Measurements from ENCODE around the gene PSMB10.

PSMB10 gene

GRCh38 chr16:67951485-67951884 is 14.8 kb upstream of the PSMB10 start:
- Histone ChIP-seq H3K4me1 (ENCODE audit: insufficient read depth, low read length) (no peaks in the 10 kb centered on the region), H3K9ac (ENCODE audit: low read depth, low read length) (no peak overlapping the region), H3K9me3 (ENCODE audit: control insufficient read depth, insufficient read depth, low read length) (no peaks in the 10 kb centered on the region), H3K36me3 (ENCODE audit: insufficient read depth, low read length) (peaks cover 33% of the 10 kb centered on the region)

DNA sequence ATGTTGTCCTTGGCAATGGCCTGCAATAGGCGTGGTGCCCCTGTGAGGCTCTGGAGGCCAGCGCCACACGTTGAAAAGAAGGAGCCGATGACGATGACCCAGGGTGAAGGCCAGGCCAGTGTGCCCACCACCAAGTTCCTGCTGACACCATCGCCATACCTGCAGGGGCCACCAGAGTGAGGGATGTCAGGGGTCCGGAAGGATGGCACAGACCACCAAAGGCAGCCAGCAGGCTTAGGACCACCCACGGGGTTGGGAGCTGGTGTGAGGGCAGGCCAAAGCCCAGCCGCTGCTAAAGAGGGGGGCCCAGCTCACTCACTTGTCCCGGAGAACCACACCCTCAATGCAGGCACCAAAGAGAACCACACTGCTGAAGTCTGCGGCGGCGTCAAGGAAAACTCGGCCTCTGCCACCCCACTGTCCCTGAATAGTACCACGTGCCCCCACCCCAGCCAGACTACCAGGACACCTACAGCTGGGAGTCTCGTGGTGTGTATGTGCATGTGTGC is 13.7 kb upstream of the PSMB10 start:
- Histone ChIP-seq H3K9me3 (ENCODE audit: control insufficient read depth, insufficient read depth, low read length) (no peaks in the 10 kb centered on the region), H3K4me1 (ENCODE audit: insufficient read depth, low read length) (no peaks in the 10 kb centered on the region), H3K9ac (ENCODE audit: low read depth, low read length) (no peak overlapping the region), H3K36me3 (ENCODE audit: insufficient read depth, low read length) (peaks cover 43% of the 10 kb centered on the region)

DNA sequence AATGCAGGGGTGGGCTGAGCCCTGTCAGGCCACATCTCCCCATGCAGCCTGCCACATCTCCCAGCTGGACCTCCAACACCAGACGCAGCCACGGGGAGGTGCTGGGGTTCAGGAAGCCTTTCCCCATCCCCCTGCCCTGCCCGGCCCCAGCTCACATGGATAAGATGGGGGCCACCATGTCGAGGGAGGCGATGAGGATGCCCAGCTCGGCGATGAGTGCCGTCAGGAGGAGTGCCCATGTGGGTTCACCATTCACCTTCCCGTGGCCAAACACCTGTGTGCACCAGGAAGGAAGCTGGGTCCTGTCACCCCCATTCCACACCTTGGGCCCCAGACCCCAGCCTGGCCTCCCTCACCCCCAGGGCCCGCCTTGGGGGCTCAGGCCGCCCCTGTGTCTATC is 13.0 kb upstream of the PSMB10 start:
- no peaks in the 10 kb centered on the region for H3K4me1 ChIP-seq (ENCODE audit: insufficient read depth, low read length)
- no peak overlapping the region for H3K9ac ChIP-seq (ENCODE audit: low read depth, low read length)
- H3K9me3 ChIP-seq (ENCODE audit: control insufficient read depth, insufficient read depth, low read length) = no peaks in the 10 kb centered on the region
- H3K36me3 ChIP-seq (ENCODE audit: insufficient read depth, low read length) = peaks cover 38% of the 10 kb centered on the region

DNA sequence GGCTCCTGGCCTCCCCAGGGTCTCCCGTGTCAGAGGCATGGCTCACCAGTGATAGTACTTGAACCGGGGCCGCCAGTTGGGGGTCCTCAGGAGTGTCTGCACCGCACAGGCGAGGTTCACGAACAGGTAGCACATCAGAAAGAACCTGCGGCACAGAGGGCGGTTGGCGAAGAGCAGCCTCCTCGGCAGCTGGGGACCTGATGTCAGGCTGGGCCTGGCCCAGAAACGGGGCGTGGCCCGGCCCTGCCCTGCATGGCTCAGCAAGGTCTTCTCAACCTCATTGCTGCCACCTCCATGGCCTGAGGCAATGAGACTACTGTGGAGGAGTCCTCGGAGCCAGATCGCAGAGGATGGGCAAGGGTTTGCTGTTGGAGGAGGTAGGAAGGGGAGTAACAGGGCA is 11.4 kb upstream of the PSMB10 start:
- H3K4me1 ChIP-seq (ENCODE audit: insufficient read depth, low read length) = no peaks in the 10 kb centered on the region

DNA sequence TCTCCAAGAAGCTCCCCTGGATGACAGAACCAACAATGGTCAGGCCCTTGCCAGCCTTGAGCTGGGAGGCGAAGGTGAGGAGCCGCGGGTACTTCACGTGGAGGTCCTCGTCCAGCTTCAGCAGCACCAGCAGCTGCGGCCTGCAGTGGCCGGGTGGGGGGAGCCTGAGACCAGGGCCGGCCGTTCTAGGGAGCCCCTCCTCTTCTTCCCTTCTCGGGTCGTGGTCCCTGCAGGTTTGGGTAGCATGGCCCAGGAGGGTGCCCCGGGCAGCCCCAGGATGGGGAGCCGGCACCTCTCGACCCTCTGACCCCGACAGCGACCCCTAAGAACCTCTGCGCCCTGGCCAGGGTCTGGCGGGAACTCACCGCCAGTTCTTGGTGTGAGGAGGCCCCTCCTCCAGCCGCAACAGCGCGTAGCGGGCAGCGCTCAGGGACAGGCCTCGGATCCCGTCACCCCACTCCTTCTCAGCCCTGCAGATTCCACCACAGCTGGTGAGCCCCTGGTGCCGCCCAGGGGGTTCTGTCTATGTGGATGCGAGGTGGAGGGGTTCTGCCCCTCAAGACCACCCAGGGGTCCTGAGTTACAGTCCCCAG is 10.4 kb upstream of the PSMB10 start:
- H3K9me3 ChIP-seq (ENCODE audit: control insufficient read depth, insufficient read depth, low read length) = no peaks in the 10 kb centered on the region
- no peaks in the 10 kb centered on the region for H3K4me1 ChIP-seq (ENCODE audit: insufficient read depth, low read length)
- no peak overlapping the region for H3K9ac ChIP-seq (ENCODE audit: low read depth, low read length)
- peaks cover 32% of the 10 kb centered on the region for H3K36me3 ChIP-seq (ENCODE audit: insufficient read depth, low read length)

More for the DNA sequence above, 11.4 kb upstream of the PSMB10 start:
- no peak overlapping the region for H3K9ac ChIP-seq (ENCODE audit: low read depth, low read length)
- H3K36me3 ChIP-seq (ENCODE audit: insufficient read depth, low read length) = peaks cover 34% of the 10 kb centered on the region
- H3K9me3 ChIP-seq (ENCODE audit: control insufficient read depth, insufficient read depth, low read length) = no peaks in the 10 kb centered on the region

GRCh38 chr16:67946128-67946569 is 9.5 kb upstream of the PSMB10 start:
- Histone ChIP-seq H3K4me1 (ENCODE audit: insufficient read depth, low read length) (no peaks in the 10 kb centered on the region; the same call in 1 of the 2 replicates), H3K36me3 (ENCODE audit: insufficient read depth, low read length) (peaks cover 32% of the 10 kb centered on the region), H3K9ac (ENCODE audit: low read depth, low read length) (no peak overlapping the region), H3K9me3 (ENCODE audit: control insufficient read depth, insufficient read depth, low read length) (no peaks in the 10 kb centered on the region)

- H3K4me1 ChIP-seq (ENCODE audit: insufficient read depth, low read length) = no peaks in the 10 kb centered on the region; the same call in 1 of the 2 replicates
- H3K36me3 ChIP-seq (ENCODE audit: insufficient read depth, low read length) = peaks cover 29% of the 10 kb centered on the region
- H3K9ac ChIP-seq (ENCODE audit: low read depth, low read length) = no peak overlapping the region
- H3K9me3 ChIP-seq (ENCODE audit: control insufficient read depth, insufficient read depth, low read length) = no peaks in the 10 kb centered on the region
These were observed 8.8 kb upstream of the PSMB10 start for GRCh38 chr16:67945392-67945933.

- no peaks in the 10 kb centered on the region; the same call in 1 of the 2 replicates for H3K4me1 ChIP-seq (ENCODE audit: insufficient read depth, low read length)
- H3K9me3 ChIP-seq (ENCODE audit: control insufficient read depth, insufficient read depth, low read length) = no peaks in the 10 kb centered on the region
- no peak overlapping the region for H3K9ac ChIP-seq (ENCODE audit: low read depth, low read length)
- peaks cover 26% of the 10 kb centered on the region for H3K36me3 ChIP-seq (ENCODE audit: insufficient read depth, low read length)
These were observed 8.2 kb upstream of the PSMB10 start for GRCh38 chr16:67944690-67945391.

- Histone ChIP-seq H3K36me3 (ENCODE audit: insufficient read depth, low read length) (peaks cover 21% of the 10 kb centered on the region), H3K9me3 (ENCODE audit: control insufficient read depth, insufficient read depth, low read length) (no peaks in the 10 kb centered on the region), H3K9ac (ENCODE audit: low read depth, low read length) (no peak within 1 kb of the TSS), H3K4me1 (ENCODE audit: insufficient read depth, low read length) (no peaks in the 10 kb centered on the region; the same call in 1 of the 2 replicates)
These were observed 7.2 kb upstream of the PSMB10 start, which contains the start of gene LCAT for GRCh38 chr16:67943619-67944504. TSS of gene LCAT (minus strand) at chr16:67944120. CDS start at chr16:67944101, 19 bp downstream.

DNA sequence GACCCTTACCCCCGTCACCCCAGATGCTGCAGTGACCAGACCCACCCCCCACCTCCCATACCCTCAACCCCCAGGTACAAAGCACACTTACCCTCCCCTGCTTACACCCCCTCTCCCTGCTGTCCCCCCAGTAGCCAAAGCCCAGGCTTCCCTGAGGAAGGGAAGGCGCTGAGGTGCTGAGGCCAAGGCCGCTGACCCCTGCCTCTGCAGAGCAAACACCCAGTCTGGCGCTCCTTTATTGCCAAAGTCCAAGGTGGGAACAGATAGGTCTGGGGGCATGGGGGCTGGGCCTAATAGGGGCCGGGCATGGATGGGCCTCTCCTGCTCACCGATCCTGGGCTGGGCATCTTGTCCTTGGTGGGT is 6.6 kb upstream of the PSMB10 start:
- H3K4me1 ChIP-seq (ENCODE audit: insufficient read depth, low read length) = no peaks in the 10 kb centered on the region; the same call in 1 of the 2 replicates
- no peaks in the 10 kb centered on the region for H3K9me3 ChIP-seq (ENCODE audit: control insufficient read depth, insufficient read depth, low read length)
- H3K9ac ChIP-seq (ENCODE audit: low read depth, low read length) = no peak overlapping the region
- peaks cover 19% of the 10 kb centered on the region for H3K36me3 ChIP-seq (ENCODE audit: insufficient read depth, low read length)

DNA sequence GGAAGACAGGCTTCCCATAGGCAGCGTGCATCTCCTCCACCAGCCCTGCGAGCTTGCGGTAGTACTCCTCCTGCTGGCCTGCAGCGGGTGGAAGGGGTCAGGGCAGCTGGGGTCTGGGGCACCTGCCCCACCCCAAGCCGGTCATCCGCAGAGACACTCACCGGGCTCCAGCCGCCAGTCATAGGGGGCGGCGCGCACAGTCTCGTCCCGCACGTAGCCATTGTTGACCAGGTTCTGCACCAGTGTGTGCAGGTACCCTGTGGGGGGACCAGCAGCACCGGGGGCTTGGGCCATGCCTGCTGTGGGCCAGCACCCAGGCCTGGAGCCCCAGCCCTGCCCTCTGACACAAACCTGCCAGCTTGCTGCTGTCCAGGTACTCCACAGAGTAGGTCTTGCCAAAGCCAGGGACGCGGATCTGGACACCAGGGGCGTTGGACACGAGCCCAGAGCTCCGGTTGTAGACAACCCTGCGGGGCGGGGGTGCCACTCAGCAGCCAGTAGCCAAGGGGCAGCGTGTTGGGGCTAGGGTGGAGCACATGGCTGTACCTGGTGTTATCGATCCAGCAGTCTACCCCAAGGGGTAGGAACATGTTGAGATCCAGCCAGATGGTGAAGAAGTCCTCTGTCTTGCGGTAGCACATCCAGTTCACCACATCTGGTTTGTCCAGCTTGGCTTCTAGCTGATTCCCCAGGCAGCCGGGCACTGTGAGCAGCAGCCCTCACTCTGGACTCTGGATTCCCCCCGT is 6.0 kb upstream of the PSMB10 start:
- H3K36me3 ChIP-seq (ENCODE audit: insufficient read depth, low read length) = peaks cover 16% of the 10 kb centered on the region

GRCh38 chr16:67942200-67942509 is 5.5 kb upstream of the PSMB10 start:
- H3K9ac ChIP-seq (ENCODE audit: low read depth, low read length) = no peak overlapping the region
- peaks cover 12% of the 10 kb centered on the region for H3K36me3 ChIP-seq (ENCODE audit: insufficient read depth, low read length)
- H3K9me3 ChIP-seq (ENCODE audit: control insufficient read depth, insufficient read depth, low read length) = no peaks in the 10 kb centered on the region
- H3K4me1 ChIP-seq (ENCODE audit: insufficient read depth, low read length) = no peaks in the 10 kb centered on the region; the same call in 1 of the 2 replicates

More for the DNA sequence above, 6.0 kb upstream of the PSMB10 start:
- H3K4me1 ChIP-seq (ENCODE audit: insufficient read depth, low read length) = no peaks in the 10 kb centered on the region; the same call in 1 of the 2 replicates
- H3K9me3 ChIP-seq (ENCODE audit: control insufficient read depth, insufficient read depth, low read length) = no peaks in the 10 kb centered on the region
- no peak overlapping the region for H3K9ac ChIP-seq (ENCODE audit: low read depth, low read length)

DNA sequence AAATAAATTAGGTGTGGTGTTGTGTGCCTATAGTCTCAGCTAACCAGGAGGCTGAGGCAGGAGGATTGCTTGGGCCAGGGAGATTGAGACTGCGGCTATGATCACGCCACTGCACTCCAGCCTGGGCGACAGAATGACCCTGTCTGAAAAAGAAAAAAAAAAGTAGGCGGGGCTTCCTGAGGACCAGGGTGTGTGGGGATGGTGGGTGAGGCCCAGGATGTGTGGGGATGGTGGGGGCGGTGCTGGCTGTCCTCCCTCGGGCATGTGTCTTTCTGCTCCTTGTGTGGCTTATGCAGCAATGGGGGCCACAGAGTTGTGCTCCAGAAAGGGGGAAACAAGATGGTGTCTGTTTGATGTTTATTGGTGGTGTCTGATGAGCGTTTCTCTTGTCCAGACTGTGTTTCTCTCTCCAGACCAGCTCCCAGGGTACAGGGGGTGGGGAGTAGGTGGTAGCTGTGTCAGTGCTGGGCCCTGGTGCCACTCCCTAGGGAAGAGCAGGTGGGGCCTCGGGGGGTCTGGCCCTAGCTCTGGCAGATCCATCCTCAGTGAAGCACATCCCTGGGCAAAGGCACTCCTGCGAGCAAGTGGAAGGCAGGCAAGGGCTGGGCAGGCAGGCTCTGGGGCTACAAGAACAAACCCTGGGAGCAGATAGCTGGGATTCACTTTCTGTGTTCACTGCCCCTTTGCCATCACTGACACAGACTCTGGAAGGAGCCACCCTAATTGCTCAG is 5.0 kb upstream of the PSMB10 start:
- Histone ChIP-seq H3K4me1 (ENCODE audit: insufficient read depth, low read length) (no peaks in the 10 kb centered on the region; the same call in 1 of the 2 replicates), H3K36me3 (ENCODE audit: insufficient read depth, low read length) (peaks cover 12% of the 10 kb centered on the region), H3K9me3 (ENCODE audit: control insufficient read depth, insufficient read depth, low read length) (no peaks in the 10 kb centered on the region), H3K9ac (ENCODE audit: low read depth, low read length) (no peak overlapping the region)
